NCI-H1048 (cell line): ENCODE data around the gene SAMMSON.

Source experiments
- DNase-seq: peaks from one replicate; lab custom pipeline; 2025; lab: John Stamatoyannopoulos, UW

The SAMMSON gene

GRCh38 chr3:70011582-70011981 is 12.0 kb downstream of the SAMMSON start:
- DNase-seq: no peak

GRCh38 chr3:70020906-70021660 is 21.6 kb downstream of the SAMMSON start:
- no peak for DNase-seq

- no peak for DNase-seq
Observed at GRCh38 chr3:70028361-70028760, 28.8 kb downstream of the SAMMSON start.

- DNase-seq: no peak
Observed at GRCh38 chr3:70038693-70039092, 39.2 kb downstream of the SAMMSON start.

GRCh38 chr3:70040386-70040785 is 40.9 kb downstream of the SAMMSON start:
- DNase-seq: no peak

GRCh38 chr3:70042641-70043040 is 43.1 kb downstream of the SAMMSON start:
- DNase-seq: no peak

GRCh38 chr3:70049761-70050160 is 50.2 kb downstream of the SAMMSON start:
- DNase-seq: no peak

GRCh38 chr3:70053293-70053692 is 53.8 kb downstream of the SAMMSON start:
- DNase-seq: no peak

- no peak for DNase-seq
Observed at GRCh38 chr3:70056081-70056480, 56.5 kb downstream of the SAMMSON start.

- DNase-seq: no peak
Observed at GRCh38 chr3:70057426-70057825, 57.9 kb downstream of the SAMMSON start.

GRCh38 chr3:70061096-70061495 is 61.6 kb downstream of the SAMMSON start:
- DNase-seq: no peak

GRCh38 chr3:70064194-70064779 is 64.8 kb downstream of the SAMMSON start:
- DNase-seq: no peak

- DNase-seq: no peak
Observed at GRCh38 chr3:70065696-70066253, 66.2 kb downstream of the SAMMSON start.

- DNase-seq: no peak
Observed at GRCh38 chr3:70067860-70068521, 68.5 kb downstream of the SAMMSON start.

- DNase-seq: no peak
Observed at GRCh38 chr3:70069557-70069956, 70.0 kb downstream of the SAMMSON start.

GRCh38 chr3:70071138-70071537 is 71.6 kb downstream of the SAMMSON start:
- DNase-seq: no peak

GRCh38 chr3:70072180-70072579 is 72.6 kb downstream of the SAMMSON start:
- DNase-seq: no peak

- DNase-seq: no peak
Observed at GRCh38 chr3:70072754-70073153, 73.2 kb downstream of the SAMMSON start.

- DNase-seq: no peak
Observed at GRCh38 chr3:70075101-70075500, 75.6 kb downstream of the SAMMSON start.

GRCh38 chr3:70076396-70076795 is 76.9 kb downstream of the SAMMSON start:
- DNase-seq: no peak

GRCh38 chr3:70078778-70079177 is 79.2 kb downstream of the SAMMSON start:
- DNase-seq: no peak

- no peak for DNase-seq
Observed at GRCh38 chr3:70085613-70086012, 86.1 kb downstream of the SAMMSON start.

GRCh38 chr3:70086336-70086735 is 86.8 kb downstream of the SAMMSON start:
- DNase-seq: no peak
